Mesendoderm (in vitro differentiated cells): Measurements from ENCODE around the gene KAZN.
A peak's percentile ranks its signal among the peaks of the same experiment; 100 is the strongest.

Source experiments
- DNase-seq: peaks from one replicate; pipeline ENCODE4 v3.0.0; 2013
- H2AK5ac ChIP-seq: 2 replicates; pipeline ENCODE4 v1.6.1; 2013; ENCODE audit warnings: low read length, inconsistent platforms
- H2BK120ac ChIP-seq: 2 replicates; pipeline ENCODE4 v1.6.1; 2013; ENCODE audit warnings: low read depth, mild to moderate bottlenecking, low read length, moderate library complexity, mixed read lengths
- H2BK15ac ChIP-seq: replicated peaks from 2 replicates; pipeline ENCODE4 v1.6.1; 2013; ENCODE audit warnings: low read depth, mild to moderate bottlenecking, moderate library complexity
- H2BK5ac ChIP-seq: 2 replicates; pipeline ENCODE4 v1.6.1; 2013; ENCODE audit warnings: low read length, inconsistent platforms
- H3K18ac ChIP-seq: 2 replicates; pipeline ENCODE4 v1.6.1; 2013; ENCODE audit warnings: mild to moderate bottlenecking, low read length, mixed read lengths
- H3K23ac ChIP-seq: one replicate; pipeline ENCODE4 v1.6.1; 2013; ENCODE audit warnings: low read length
- H3K27ac ChIP-seq: 2 replicates; pipeline ENCODE4 v1.5.1; 2013; ENCODE audit warnings: low read depth, mild to moderate bottlenecking, inconsistent platforms, low read length, moderate library complexity
- H3K27me3 ChIP-seq: 2 replicates; pipeline ENCODE4 v1.6.1; 2013; ENCODE audit warnings: low read length, control low read depth, mild to moderate bottlenecking, inconsistent platforms; ENCODE audit not compliant: insufficient read depth, poor library complexity
- H3K36me3 ChIP-seq: 2 replicates; pipeline ENCODE4 v1.6.1; 2013; ENCODE audit warnings: low read length, inconsistent platforms; ENCODE audit not compliant: control insufficient read depth, insufficient read depth
- H3K4ac ChIP-seq: one replicate; pipeline ENCODE4 v1.6.1; 2013; ENCODE audit warnings: low read depth, mild to moderate bottlenecking, low read length, moderate library complexity
- H3K4me1 ChIP-seq: 2 replicates; pipeline ENCODE4 v1.6.1; 2013; ENCODE audit warnings: low read depth, low read length, inconsistent platforms; ENCODE audit not compliant: control insufficient read depth
- H3K4me2 ChIP-seq: 2 replicates; pipeline ENCODE4 v1.6.1; 2013; ENCODE audit warnings: low read length
- H3K4me3 ChIP-seq: 2 replicates; pipeline ENCODE4 v1.5.1; 2013; ENCODE audit warnings: mild to moderate bottlenecking, low read length
- H3K56ac ChIP-seq: one replicate; pipeline ENCODE4 v1.6.1; 2013; ENCODE audit warnings: low read length
- H3K79me1 ChIP-seq: 2 replicates; pipeline ENCODE4 v1.6.1; 2013; ENCODE audit warnings: low read length, inconsistent platforms
- H3K79me2 ChIP-seq: 2 replicates; pipeline ENCODE4 v1.6.1; 2013; ENCODE audit warnings: mild to moderate bottlenecking, low read length; ENCODE audit not compliant: control insufficient read depth, insufficient read depth
- H3K9ac ChIP-seq: 2 replicates; pipeline ENCODE4 v1.6.1; 2013; ENCODE audit warnings: low read length, inconsistent platforms
- H4K5ac ChIP-seq: one replicate; pipeline ENCODE4 v1.6.1; 2013; ENCODE audit warnings: low read length
- H4K8ac ChIP-seq: one replicate; pipeline ENCODE4 v1.6.1; 2013; ENCODE audit warnings: low read depth, mild to moderate bottlenecking, control low read depth, low read length, moderate library complexity
- WGBS: extraction: QIAGEN DNeasy Blood & Tissue Kit; methylation state at CpG from one replicate; pipeline ENCODE4 v1.1.7; 2013; ENCODE audit warnings: low lambda C conversion rate, missing lambda C conversion rate; ENCODE audit not compliant: insufficient coverage; ENCODE audit errors: extremely low coverage; 5-methylcytosine and 5-hydroxymethylcytosine counted together

Gene KAZN

DNA sequence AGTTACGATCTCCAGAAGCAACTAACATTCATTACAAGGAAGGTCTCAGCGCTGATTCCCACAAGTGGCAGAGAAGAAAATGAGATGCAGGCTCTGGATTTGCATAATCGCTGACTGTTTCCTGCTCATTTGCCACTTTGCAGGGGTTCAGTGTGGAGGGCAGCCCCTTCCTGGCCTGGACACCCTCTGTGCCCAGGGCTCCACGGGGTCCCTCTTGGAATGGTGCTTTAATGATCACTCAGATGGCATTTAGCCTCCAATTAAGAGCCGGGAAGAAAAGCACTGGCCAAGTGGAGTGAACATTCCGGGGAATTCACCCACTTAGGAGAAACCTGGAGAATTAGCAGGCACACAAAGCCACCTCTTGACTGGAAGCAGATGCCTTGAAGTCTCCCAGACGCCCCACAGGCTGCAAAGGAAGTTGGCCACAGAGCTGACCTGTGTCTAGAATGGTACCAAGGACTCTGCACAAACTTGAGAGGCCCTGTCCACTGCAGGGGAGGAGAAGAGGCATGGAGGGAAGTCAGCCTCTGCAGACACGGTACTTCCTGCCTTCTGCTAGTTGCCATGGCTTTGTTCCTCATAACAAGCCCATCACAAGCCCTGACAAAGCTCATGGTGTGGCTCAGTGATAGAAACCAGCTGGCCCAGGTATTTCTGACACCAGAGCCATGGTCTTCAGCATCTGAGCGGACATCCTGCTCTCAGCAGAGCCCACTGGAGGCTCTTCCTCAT lies 157.2 kb downstream of the KAZN start:
- H2BK120ac ChIP-seq: no peak overlapping the region
- H2BK5ac ChIP-seq: no peak overlapping the region
- H3K4me3 ChIP-seq: no peak overlapping the region
- no peak overlapping the region for H3K23ac ChIP-seq
- no peak overlapping the region for H3K4me2 ChIP-seq
- no peak overlapping the region for H2AK5ac ChIP-seq
- no peak overlapping the region for H3K27ac ChIP-seq
- peaks cover 5% of the 10 kb centered on the region for H3K79me1 ChIP-seq
- peak; percentile 76 for DNase-seq
- WGBS: no CpG with 5 or more reads among the region's 9 CpGs
- no peak overlapping the region for H3K56ac ChIP-seq
- no peaks in the 10 kb centered on the region for H3K27me3 ChIP-seq
- H3K4me1 ChIP-seq: peaks cover 4% of the 10 kb centered on the region
- H4K8ac ChIP-seq: no peak overlapping the region
- H3K79me2 ChIP-seq: peaks cover under 1% of the 10 kb centered on the region
- H3K9ac ChIP-seq: no peak overlapping the region
- H3K36me3 ChIP-seq: no peaks in the 10 kb centered on the region
- H3K4ac ChIP-seq: no peak overlapping the region
- H4K5ac ChIP-seq: no peak overlapping the region
- H2BK15ac ChIP-seq: no peak overlapping the region
- no peak overlapping the region for H3K18ac ChIP-seq

DNA sequence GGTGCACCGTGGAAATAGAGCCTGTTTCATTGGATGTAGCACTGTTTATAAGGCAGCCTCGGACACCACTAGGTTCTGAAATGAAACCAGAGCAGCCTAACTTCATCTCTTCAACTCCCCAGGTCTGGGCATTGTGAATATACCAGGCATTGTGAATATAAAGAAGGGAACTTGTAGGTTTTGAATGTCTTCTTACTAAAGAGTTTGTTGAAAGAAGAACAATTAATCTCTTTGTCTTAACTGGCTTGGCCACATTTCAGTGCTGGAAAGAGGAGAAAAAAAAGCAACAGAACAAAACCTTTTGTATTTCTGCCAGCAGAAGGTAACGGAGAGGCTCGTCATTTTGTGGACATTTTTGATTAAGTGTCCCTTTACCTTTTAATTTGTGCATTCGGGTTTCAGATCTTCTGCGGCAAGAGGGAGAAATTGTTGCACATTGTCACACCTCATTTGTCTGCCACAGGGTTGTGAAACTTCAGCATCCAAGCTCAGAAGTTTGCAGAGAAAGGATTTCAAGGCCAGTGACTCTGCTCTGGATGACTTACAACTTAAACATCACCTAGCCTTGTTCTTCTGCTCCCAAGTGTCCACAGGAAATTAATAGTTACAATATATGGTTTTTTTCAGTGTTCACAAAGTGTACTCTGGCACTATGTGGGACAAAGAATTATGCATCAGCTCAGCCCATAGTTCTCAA lies 158.3 kb downstream of the KAZN start:
- Histone ChIP-seq H3K23ac (no peak overlapping the region), H3K27me3 (no peaks in the 10 kb centered on the region), H3K4ac (no peak overlapping the region), H3K56ac (no peak overlapping the region), H3K27ac (no peak overlapping the region), H2BK5ac (no peak overlapping the region), H3K18ac (no peak overlapping the region), H3K4me1 (peaks cover 4% of the 10 kb centered on the region), H3K79me1 (peaks cover 5% of the 10 kb centered on the region), H4K5ac (no peak overlapping the region), H3K4me3 (no peak overlapping the region), H2BK15ac (no peak overlapping the region), H3K4me2 (no peak overlapping the region), H2AK5ac (no peak overlapping the region), H3K79me2 (no peaks in the 10 kb centered on the region), H3K9ac (no peak overlapping the region), H3K36me3 (no peaks in the 10 kb centered on the region), H4K8ac (no peak overlapping the region), H2BK120ac (no peak overlapping the region)
- no CpG with 5 or more reads among the region's 6 CpGs for WGBS
- no peak for DNase-seq

DNA sequence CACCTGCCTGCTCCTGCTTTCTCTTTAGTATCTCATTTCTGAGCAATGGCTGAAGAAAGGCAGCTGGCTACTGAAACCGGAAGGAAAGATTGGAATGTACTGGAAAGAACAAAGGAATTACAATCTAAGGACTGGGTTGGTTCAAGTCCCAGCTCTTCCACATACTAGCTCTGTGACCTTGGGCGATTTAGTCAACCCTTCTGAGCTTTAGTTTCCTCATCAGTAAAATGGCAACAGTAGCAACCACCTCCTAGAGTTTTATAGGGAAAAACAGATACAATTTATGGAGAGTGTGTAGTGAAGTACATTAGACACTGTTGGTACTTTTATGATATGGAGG lies 158.8 kb downstream of the KAZN start:
- H3K27ac ChIP-seq: no peak overlapping the region
- no peaks in the 10 kb centered on the region for H3K27me3 ChIP-seq
- DNase-seq: no peak
- no peak overlapping the region for H3K56ac ChIP-seq
- H4K8ac ChIP-seq: no peak overlapping the region
- no peak overlapping the region for H2BK15ac ChIP-seq
- no CpG with 5 or more reads among the region's 2 CpGs for WGBS
- H2AK5ac ChIP-seq: no peak overlapping the region
- H3K4me3 ChIP-seq: no peak overlapping the region
- no peak overlapping the region for H3K23ac ChIP-seq
- no peak overlapping the region for H3K4ac ChIP-seq
- no peaks in the 10 kb centered on the region for H3K79me2 ChIP-seq
- H3K36me3 ChIP-seq: no peaks in the 10 kb centered on the region
- H3K18ac ChIP-seq: no peak overlapping the region
- H2BK120ac ChIP-seq: no peak overlapping the region
- peaks cover 4% of the 10 kb centered on the region for H3K4me1 ChIP-seq
- H3K79me1 ChIP-seq: peaks cover 5% of the 10 kb centered on the region
- H3K9ac ChIP-seq: no peak overlapping the region
- no peak overlapping the region for H4K5ac ChIP-seq
- H3K4me2 ChIP-seq: no peak overlapping the region
- H2BK5ac ChIP-seq: no peak overlapping the region

DNA sequence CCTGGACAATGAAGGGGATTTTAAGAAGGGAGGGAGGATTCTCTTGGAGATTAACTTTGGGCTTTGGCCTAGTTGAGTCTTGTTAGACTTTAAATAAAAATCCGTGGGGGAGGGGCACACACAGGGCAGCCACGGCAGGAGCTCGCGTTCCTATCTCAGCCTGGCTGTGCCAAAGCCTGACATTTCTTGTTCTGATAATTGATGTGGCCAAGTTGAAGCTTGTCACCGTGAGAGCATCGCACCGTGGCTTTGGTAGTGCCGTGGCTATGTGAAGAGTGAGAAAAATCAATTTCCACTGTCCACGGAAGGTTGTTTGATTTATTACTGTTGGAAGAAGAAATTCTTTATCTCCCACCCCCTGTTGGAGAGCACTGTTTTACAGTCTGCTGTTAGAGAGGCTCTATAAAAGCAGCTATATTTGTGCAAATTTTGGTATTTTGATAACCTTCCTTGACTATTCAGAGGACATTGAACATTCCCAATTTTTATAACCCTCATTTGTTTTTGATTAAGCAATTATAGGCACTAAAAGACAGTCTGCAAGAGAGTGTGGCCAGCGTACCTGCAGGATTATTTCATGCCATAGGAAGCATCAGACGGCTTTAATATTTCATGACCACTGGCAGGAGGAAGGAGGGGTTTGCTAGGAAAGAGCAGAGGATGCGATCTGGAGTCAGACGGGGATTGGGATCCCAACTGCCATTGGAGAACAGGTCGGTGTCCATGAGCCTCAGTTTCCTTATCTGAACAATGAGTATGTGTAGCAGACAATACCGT lies 160.7 kb downstream of the KAZN start:
- H3K56ac ChIP-seq: no peak overlapping the region
- no CpG with 5 or more reads among the region's 15 CpGs for WGBS
- peaks cover 4% of the 10 kb centered on the region for H3K4me1 ChIP-seq

DNA sequence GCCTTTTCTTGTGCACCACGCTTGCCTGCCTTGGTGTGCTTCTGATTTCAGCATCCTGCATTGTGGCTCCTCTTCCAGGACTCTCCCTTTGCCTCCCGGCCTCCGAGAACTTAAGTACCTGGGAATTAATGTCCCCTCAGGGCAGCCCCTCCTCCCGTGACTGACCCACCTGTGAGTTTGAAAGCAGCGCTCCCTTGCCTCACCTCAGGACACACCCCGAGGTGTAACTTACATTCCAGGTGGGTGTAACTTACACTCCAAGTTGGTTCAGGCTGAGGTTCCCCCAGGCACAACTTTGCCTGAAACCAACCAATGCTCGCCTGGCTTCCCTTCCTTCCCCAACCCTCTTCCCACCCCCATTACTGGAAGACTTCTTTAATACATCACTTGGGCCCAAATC lies 161.4 kb downstream of the KAZN start:
- H3K9ac ChIP-seq: no peak overlapping the region
- no peak overlapping the region for H4K8ac ChIP-seq
- H3K79me1 ChIP-seq: peaks cover 6% of the 10 kb centered on the region
- DNase-seq: no peak
- H2AK5ac ChIP-seq: no peak overlapping the region
- H3K18ac ChIP-seq: no peak overlapping the region
- H3K79me2 ChIP-seq: no peaks in the 10 kb centered on the region
- H4K5ac ChIP-seq: no peak overlapping the region
- no peak overlapping the region for H2BK5ac ChIP-seq
- no peak overlapping the region for H3K4ac ChIP-seq
- no peak overlapping the region for H3K56ac ChIP-seq
- H3K27me3 ChIP-seq: no peaks in the 10 kb centered on the region
- H3K23ac ChIP-seq: no peak overlapping the region
- no peak overlapping the region for H3K4me3 ChIP-seq
- peaks cover 6% of the 10 kb centered on the region for H3K4me1 ChIP-seq
- no peak overlapping the region for H3K27ac ChIP-seq
- H2BK15ac ChIP-seq: no peak overlapping the region
- H3K4me2 ChIP-seq: no peak overlapping the region
- no peaks in the 10 kb centered on the region for H3K36me3 ChIP-seq
- WGBS: no CpG with 5 or more reads among the region's 7 CpGs
- H2BK120ac ChIP-seq: no peak overlapping the region

More for the DNA sequence above, 160.7 kb downstream of the KAZN start:
- Histone ChIP-seq H4K5ac (no peak overlapping the region), H3K4me3 (no peak overlapping the region), H3K9ac (no peak overlapping the region), H3K79me2 (no peaks in the 10 kb centered on the region), H3K4ac (no peak overlapping the region), H3K79me1 (peaks cover 8% of the 10 kb centered on the region), H2BK120ac (no peak overlapping the region), H2AK5ac (no peak overlapping the region), H3K27ac (no peak overlapping the region), H3K23ac (no peak overlapping the region), H2BK5ac (no peak overlapping the region), H2BK15ac (no peak overlapping the region), H3K18ac (no peak overlapping the region), H3K27me3 (no peaks in the 10 kb centered on the region), H3K4me2 (no peak overlapping the region), H3K36me3 (no peaks in the 10 kb centered on the region), H4K8ac (no peak overlapping the region)
- no peak for DNase-seq
